BLaER1 treated with 17β-estradiol and CSF1 and Interleukin-3, amounts not matched to agents 10 nM and 100 nM (cell line): Measurements from ENCODE around the gene METTL3.

Experiments
- H3K27ac ChIP-seq, 11 experiments: shearing (Covaris generic); formaldehyde crosslinking; 2 replicates each; pipeline ENCODE4 v1.8.1; 2022
- H3K27me3 ChIP-seq, 11 experiments: shearing (Covaris generic); formaldehyde crosslinking; 2 replicates each; pipeline ENCODE4 v1.8.1; 2022
- H3K36me3 ChIP-seq, 11 experiments: shearing (Covaris generic); formaldehyde crosslinking; 2 replicates each; pipeline ENCODE4 v1.8.1; 2022
- H3K4me1 ChIP-seq, 10 experiments: shearing (Covaris generic); formaldehyde crosslinking; 2 replicates each; pipeline ENCODE4 v1.8.1; 2022
- H3K4me2 ChIP-seq, 11 experiments: shearing (Covaris generic); formaldehyde crosslinking; 2 replicates each; pipeline ENCODE4 v1.8.1; 2022
- H3K4me3 ChIP-seq, 10 experiments: shearing (Covaris generic); formaldehyde crosslinking; 2 replicates each; pipeline ENCODE4 v1.8.1; 2022
- H3K9ac ChIP-seq, 11 experiments: shearing (Covaris generic); formaldehyde crosslinking; 2 replicates each; pipeline ENCODE4 v1.8.1; 2022
- H3K9me3 ChIP-seq, 11 experiments: shearing (Covaris generic); formaldehyde crosslinking; replicated peaks in 1 of 11; 2 replicates each; pipeline ENCODE4 v1.8.1; 2022
- H4K20me1 ChIP-seq, 11 experiments: shearing (Covaris generic); formaldehyde crosslinking; 2 replicates each; pipeline ENCODE4 v1.8.1; 2022
- Cebpa-rat ChIP-seq, 11 experiments: shearing (Covaris generic); IDR thresholded peaks; 2 replicates each; pipeline ENCODE4 v1.8.1; 2022

Gene METTL3

GRCh38 chr14:21467616-21468015, 43.5 kb downstream of the METTL3 start:
- H3K27me3 ChIP-seq = no peaks in the 10 kb centered on the region
- H3K27ac ChIP-seq = no peak overlapping the region
- no peaks in the 10 kb centered on the region for H3K9me3 ChIP-seq
- H3K36me3 ChIP-seq = peaks cover 69 to 98% (median 76%) of the 10 kb centered on the region in 11 experiments
- peaks cover 0 to 6% (median 0%) of the 10 kb centered on the region in 10 experiments; a peak in 2 of 20 replicates for H3K4me1 ChIP-seq
- H3K4me2 ChIP-seq = no peak overlapping the region
- no peaks in the 10 kb centered on the region for H4K20me1 ChIP-seq
- no peak overlapping the region for H3K4me3 ChIP-seq
- no peak for TF ChIP-seq Cebpa-rat (IDR thresholded peaks at IDR 0.05)
- no peak overlapping the region for H3K9ac ChIP-seq

GRCh38 chr14:21455912-21456667, 55.0 kb downstream of the METTL3 start, which contains the start of gene CHD8:
Gene CHD8, minus strand, starts transcription at chr14:21456123. Its CDS starts 24,480 bp downstream, at chr14:21431643.
- Histone ChIP-seq H3K9ac (peak within 1 kb of the TSS; percentile 81 to 95 (median 92)), H3K36me3 (peaks cover 29 to 62% (median 51%) of the 10 kb centered on the region in 11 experiments), H3K9me3 (no peaks in the 10 kb centered on the region), H3K4me2 (peak within 1 kb of the TSS; percentile 86 to 99 (median 96)), H3K27ac (peak within 1 kb of the TSS; percentile 79 to 94 (median 88)), H3K27me3 (no peaks in the 10 kb centered on the region), H3K4me3 (peak within 1 kb of the TSS; percentile 80 to 100 (median 96)), H4K20me1 (peaks cover 0 to 44% (median 31%) of the 10 kb centered on the region in 11 experiments; a peak in 15 of 22 replicates), H3K4me1 (peaks cover 16 to 37% (median 24%) of the 10 kb centered on the region in 10 experiments)
- no peak for TF ChIP-seq Cebpa-rat (IDR thresholded peaks at IDR 0.05)

- H3K4me2 ChIP-seq = peak overlapping the region; percentile 86 to 99 (median 96)
- no peak for TF ChIP-seq Cebpa-rat (IDR thresholded peaks at IDR 0.05)
- peak overlapping the region; percentile 81 to 95 (median 92) for H3K9ac ChIP-seq
- peaks cover 16 to 39% (median 24%) of the 10 kb centered on the region in 10 experiments for H3K4me1 ChIP-seq
- H3K9me3 ChIP-seq = no peaks in the 10 kb centered on the region
- H3K27me3 ChIP-seq = no peaks in the 10 kb centered on the region
- peaks cover 0 to 49% (median 36%) of the 10 kb centered on the region in 11 experiments; a peak in 16 of 22 replicates for H4K20me1 ChIP-seq
- H3K4me3 ChIP-seq = peak overlapping the region; percentile 80 to 100 (median 96)
- H3K27ac ChIP-seq = peak overlapping the region; percentile 77 to 94 (median 86)
- peaks cover 23 to 58% (median 46%) of the 10 kb centered on the region in 11 experiments for H3K36me3 ChIP-seq
Measured at GRCh38 chr14:21455592-21455911, 55.6 kb downstream of the METTL3 start.

- Histone ChIP-seq H3K4me2 (peak overlapping the region; percentile 86 to 99 (median 96)), H3K4me1 (peaks cover 19 to 44% (median 24%) of the 10 kb centered on the region in 10 experiments), H3K27ac (peak overlapping the region; percentile 77 to 94 (median 86); a peak in 21 of 22 replicates), H3K27me3 (no peaks in the 10 kb centered on the region), H3K9me3 (no peaks in the 10 kb centered on the region), H3K4me3 (peak overlapping the region; percentile 80 to 100 (median 96)), H3K9ac (peak overlapping the region; percentile 81 to 95 (median 92)), H3K36me3 (peaks cover 20 to 58% (median 43%) of the 10 kb centered on the region in 11 experiments), H4K20me1 (peaks cover under 1 to 55% (median 42%) of the 10 kb centered on the region in 11 experiments; a peak in 18 of 22 replicates)
- no peak for TF ChIP-seq Cebpa-rat (IDR thresholded peaks at IDR 0.05)
Measured at GRCh38 chr14:21454843-21455544, 56.1 kb downstream of the METTL3 start.

- H3K4me3 ChIP-seq = no peak overlapping the region
- peaks cover 15 to 44% (median 21%) of the 10 kb centered on the region in 10 experiments for H3K4me1 ChIP-seq
Measured at GRCh38 chr14:21449899-21450216, 61.3 kb downstream of the METTL3 start.

More at GRCh38 chr14:21449899-21450216, 61.3 kb downstream of the METTL3 start:
- Histone ChIP-seq H3K9me3 (no peaks in the 10 kb centered on the region), H3K36me3 (peaks cover 9 to 69% (median 55%) of the 10 kb centered on the region in 11 experiments), H3K4me2 (no peak overlapping the region), H4K20me1 (peaks cover 24 to 100% (median 91%) of the 10 kb centered on the region in 11 experiments; a peak in 21 of 22 replicates), H3K27me3 (no peaks in the 10 kb centered on the region), H3K27ac (no peak overlapping the region), H3K9ac (no peak overlapping the region)
- TF ChIP-seq Cebpa-rat (IDR thresholded peaks at IDR 0.05) = no peak
